ENCODE results near the gene CXCL12. TPM values are rescaled to one million over a fixed set of nuclear protein-coding genes. Genes with fewer than 3 reads are reported as not detected.

The CXCL12 gene
- total RNA-seq, result 74.3 TPM

DNA sequence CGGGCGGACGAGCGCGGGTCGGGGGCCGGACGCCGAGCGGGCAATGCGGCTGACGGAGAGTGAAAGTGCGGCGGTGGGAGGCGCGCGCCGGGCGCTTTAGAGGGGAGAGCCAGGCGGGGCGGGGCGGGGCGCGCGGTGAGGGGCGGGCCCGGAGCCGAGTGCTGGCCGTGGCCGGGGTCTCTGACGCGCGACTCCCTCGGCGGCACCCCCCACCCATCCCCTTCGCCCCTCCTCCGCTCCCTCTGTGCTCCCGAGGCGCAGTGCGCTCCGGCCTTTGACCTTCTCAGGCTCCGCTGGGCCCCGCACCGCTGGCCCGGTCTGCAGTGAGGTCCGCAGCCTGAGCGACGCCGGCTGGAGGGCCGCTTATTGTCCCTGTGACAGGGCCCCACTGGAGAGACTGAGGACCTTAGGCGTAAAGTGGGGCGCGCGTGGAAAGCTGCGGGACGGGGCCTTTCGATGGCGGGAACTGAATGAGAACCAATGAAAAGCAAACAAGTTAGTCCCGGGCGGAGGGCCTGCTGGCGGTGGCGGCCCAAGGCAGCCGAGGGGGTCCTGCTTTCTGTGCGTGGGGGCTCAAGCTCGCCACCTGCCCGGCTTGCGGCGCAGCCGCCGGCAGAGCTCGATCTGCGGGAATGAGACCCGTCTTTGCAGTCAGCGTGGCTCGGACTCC, at the start of gene CXCL12:
Gene CXCL12 (minus strand): TSS at position 72 of the 670 bp plus-strand sequence. CDS start 92 bp downstream, outside the sequence.
- no peak for DNase-seq (ENCODE audit: low spot score)

DNA sequence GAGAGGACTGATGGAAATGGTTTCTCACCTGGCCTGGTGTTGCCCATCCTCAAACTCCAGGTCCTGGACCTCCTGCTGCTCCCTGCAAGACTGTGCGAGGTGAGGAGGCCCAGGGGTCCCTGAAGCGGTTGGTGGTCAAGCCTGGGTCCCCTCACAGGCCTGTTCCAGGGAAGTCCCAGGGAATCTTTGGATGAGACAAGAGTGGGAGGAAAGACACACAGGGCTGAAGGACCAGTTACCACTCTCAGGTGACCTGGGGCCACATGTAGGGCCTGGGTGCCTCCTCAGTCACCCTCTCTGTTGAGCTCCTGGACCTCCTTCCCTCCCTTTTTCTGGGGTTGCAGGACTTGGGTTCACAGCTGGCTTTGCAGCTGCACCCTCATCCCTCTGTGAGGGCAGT, 42.6 kb upstream of the CXCL12 start:
- no peak for DNase-seq (ENCODE audit: low spot score)

DNA sequence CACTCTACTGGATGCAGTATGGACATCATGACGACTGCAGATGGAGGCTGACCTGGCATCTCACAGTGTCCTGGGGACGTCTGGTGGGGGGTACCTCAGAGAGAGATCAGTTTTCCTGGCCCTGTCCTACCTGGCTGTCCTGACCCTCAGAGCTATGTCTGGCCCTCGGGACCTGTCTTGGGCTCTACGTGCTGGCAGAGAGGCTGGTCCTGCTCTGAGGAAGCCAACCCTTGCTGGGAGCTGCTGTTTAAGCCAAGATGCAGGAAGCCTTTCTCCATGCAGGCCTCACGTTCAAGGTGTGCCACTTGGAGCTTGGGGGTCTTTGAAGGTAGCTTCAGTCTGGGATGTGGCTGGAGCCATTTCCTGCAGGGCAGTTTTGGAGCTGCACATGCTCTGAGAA, 42.1 kb upstream of the CXCL12 start:
- DNase-seq (ENCODE audit: low spot score), result no peak

DNA sequence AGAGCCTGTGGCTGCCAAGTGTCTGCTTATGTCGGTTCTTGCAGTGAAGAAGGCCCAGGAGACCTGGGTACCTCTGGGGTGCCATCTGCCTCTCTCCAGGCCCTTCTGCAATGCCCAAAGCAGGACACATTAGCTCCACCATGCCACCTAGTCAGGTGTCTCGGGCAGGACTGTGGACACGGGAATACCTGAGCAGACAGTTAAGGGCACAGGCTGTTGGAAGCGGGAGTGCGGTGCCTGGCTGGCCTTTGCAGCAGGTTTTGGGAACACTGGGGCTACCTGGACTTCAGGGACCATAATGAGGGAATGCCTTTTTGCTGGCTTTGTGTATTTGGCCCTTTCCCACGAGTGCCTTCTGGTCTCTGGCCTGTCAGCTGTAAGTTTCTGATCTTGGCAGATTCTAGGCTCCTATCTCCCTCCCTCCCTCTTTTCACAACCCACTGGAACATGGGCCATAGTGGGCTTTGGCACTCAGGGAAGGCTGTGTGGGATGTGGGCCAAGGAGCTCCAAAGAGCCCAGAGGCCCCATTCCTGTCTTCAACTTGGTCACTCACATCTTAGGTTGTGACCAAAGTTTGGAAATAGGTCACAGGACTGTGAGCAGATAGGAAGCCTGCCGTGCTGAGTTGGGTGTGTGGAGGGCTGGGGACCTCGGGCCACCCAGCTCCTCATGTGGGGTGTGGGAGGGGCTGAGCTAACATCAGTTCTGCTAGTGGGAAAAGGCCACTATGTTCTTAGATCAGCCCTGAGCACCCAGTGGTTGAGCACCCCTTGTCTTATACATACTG, 41.5 kb upstream of the CXCL12 start:
- DNase-seq (ENCODE audit: low spot score), result no peak

DNA sequence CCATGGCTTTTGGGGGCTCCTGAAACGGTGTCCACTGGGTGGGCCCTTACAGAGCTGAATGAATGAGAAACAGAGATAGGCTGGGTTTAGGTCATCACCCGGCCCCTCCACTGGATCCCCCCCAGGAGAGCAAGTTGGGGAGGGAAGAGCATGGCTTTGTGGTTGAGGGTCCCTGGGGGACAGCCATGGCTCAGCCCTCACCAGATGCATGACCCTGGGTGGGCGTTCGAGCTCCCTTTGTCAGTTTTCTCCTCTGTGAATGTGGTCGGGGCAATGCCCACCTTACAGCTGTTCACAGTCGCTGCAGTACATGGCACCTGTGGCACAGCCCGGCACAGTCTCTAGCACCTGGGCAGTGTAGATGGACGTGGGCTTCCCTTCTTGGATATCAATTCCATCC, 40.6 kb upstream of the CXCL12 start:
- no peak for DNase-seq (ENCODE audit: low spot score)

DNA sequence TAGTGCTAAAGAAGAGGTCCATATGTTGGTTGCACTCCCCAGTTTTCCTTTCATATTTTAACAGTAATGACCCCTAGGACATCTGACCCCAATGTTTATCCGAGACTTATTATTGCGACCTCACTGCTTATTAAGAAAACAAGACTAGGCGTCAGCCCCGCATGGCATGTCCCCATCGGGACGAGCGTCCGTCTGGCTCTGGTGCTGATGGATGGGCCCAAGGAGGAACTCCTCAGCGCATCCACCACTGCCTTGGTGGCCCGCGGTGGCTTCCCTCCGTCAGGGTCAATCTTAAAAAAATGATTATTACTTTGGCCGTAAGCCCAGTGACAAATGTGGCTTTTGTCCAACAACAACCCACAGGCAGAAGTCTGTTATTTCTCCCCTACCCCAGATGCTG, 40.1 kb upstream of the CXCL12 start:
- DNase-seq (ENCODE audit: low spot score), result no peak

DNA sequence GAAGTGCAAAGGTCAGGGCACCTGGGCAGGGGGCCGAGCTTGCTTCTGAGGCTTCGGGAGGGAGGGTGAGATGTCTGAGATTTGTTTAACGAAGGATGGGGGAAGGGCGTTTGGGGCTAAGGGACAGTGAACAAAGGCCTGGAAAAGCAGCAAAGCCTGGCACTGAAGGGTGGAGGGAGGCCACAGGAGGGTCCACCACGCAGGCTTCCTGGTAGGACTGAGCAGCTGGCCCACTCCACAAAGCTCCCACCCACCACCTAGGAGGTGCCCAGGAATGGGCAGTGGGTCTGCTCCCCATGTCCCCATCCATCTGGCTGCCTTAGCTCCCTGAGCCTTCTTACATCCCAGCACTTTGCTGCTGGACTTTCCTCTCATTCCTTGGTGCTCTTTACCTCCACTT, 39.4 kb upstream of the CXCL12 start:
- DNase-seq (ENCODE audit: low spot score), result no peak

DNA sequence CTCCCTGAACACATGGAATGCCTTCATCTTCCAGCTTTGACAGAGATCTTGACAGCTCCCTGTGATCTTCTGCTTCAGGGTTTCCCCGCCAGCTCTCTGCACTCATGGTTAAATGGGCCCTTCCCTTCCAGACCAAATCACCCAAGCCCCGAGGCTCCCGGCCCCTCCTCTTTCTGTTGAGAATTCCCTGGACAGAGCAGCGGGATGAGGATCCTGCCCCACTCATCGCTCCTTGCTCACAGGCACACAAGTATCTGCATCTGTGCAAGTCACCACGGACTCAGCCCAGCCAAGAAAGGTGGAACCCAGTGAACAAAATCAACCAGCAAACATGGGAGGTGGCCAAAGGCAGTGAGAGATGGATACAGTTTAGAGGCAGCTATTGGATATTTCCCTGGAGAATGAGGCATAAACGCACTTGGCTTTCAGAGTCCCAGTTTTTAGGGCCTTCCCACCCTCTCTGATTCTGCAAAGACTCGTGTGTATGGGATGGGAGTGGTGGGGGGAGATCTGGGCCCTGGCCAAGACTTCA, 37.7 kb upstream of the CXCL12 start:
- DNase-seq (ENCODE audit: low spot score), result no peak

DNA sequence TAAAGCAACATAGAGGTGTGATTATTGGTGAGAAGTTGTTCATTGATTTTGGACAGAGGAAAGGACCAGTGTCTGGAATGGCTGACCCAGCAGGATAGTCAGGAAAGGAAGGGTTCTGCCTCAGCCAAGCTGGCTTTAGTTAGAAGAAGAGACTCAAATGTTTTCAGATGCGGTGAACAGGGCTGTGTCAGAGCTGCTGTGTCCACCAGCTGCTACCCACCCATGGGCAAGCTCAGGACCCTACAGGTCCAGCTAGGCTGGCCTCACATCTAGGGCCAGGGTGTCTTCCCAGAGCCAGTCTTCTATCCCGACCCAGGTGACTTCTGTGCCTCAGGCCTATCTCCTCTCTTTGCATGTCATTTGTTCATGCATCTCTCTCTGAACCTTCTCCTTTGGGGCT, 37.3 kb upstream of the CXCL12 start:
- no peak for DNase-seq (ENCODE audit: low spot score)

DNA sequence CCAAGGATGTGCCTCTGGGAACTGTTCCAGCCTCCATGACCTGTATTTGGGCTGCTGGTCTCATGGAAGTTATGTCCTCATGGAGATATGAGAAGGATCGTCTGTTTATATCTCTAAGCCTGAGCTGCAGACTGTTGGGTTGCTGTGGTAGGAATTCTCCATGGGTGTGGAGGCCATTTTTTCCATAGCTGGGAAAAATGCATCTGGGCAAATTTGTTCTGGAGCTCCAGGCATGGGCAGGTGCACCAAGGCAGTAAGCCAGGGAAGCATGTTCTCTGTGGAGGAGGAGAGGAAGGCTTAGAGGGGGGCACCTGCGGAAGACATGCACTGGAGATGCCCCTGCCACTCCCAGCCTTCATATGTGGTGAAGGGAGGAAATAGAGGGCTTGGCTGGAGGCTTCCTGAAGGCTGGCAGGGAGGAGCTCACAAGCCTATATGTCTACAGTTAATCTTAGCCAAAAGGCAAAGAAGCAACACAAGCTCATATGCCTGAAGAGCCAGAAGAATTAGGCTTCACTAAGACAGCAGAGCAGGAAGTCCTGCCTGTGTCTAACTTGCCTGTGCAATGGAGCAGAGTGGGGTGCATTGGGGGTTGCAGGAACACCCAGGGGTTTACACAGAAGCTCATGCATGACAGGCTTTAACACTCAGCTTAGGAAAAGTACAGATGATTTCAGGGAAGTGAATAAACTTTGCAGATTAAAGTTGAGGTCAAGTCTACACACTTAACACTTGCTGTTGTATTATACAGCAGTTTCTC, 35.1 kb upstream of the CXCL12 start:
- no peak for DNase-seq (ENCODE audit: low spot score)

DNA sequence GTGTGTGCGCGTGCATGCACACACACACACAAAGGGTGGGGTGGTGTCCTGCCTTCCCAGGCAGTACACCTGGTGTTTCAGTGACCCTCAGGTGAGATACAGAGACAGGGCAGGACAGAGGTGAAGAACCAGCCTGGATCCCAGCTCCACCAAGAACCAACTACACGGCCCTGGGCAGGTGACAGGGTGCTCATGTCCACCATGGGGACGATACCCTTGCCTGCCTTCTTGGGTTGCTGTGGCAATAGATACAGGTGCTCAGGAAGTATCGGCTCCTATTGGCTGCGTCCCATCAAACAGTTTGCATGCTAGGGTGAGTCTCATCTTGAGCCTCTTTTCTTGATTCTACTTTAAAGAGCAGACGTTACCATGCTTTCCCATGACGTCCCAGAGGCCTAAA, 33.7 kb upstream of the CXCL12 start:
- no peak for DNase-seq (ENCODE audit: low spot score)

DNA sequence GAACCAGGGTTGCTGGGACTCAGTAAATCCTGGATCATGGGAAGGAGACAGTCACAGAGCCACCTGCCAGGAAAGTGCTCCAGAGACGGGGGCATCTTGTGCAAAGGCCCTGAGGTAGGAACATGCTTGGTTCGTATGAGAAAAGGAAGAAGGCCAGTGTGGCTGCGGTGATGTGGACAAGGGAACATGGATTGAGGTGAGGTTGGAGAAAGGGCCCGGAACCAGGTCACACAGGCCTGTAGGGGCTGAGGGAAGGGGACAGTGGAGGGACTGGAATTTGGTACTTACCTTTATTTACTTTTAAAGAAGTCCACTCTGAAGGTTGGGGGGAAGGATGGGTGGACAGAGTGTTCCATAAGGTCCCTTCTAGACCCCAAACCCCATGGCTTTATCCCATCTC, 32.9 kb upstream of the CXCL12 start:
- DNase-seq (ENCODE audit: low spot score), result no peak

DNA sequence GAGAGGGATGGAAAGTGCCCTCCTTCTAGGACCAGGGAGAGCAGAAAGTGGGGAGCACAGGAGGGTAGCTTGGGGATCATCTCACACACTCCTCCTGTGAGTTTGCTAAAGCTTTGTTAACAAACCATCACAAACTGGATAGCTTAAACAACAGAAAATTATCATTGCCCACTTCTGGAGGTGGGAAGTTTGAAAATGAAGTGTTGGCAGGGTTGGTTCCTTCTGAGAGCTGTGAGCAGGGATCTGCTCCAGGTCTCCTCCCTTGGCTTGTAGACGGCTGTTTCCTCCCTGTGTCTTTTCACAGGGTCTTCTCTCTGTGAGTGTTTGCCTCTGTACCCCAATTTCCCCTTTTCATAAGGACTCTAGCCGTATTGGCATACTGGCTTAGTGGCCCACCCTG, 32.0 kb upstream of the CXCL12 start:
- DNase-seq (ENCODE audit: low spot score), result no peak

DNA sequence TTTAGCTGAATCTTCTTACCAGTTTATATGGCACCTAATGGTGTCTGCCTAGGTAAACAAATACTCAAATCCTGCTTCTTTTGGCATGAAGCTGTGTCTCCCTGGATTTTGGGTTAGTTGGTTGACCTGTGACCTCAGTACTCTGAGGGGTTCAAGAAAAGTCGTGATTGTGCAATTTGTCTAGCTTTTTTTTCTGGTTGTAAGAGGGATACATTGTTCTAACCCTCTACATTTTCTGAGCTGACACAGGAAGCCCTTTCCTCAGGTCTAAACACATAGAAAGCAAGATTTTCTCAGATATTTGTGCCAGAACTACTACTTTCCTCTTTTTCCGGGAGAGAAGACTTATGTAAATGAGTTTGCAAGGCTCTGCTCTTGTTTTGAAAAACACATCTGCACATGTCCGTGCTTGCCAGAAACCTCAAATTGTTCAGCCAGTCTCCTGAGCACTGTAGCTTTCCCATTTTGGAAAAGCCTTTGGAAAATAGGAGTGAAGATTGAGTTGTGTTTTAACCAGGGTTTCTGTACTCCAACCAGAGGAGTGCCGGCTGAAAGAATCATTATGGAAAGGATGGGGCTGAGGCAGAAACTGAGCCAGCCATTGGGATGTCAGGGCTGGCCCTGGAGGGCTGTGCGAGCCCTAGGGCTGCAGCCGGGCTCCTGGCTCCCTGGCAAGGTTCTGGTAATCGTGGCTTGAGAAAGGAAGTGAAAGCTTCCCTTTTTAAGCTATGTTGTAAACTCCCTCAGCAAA, 31.3 kb upstream of the CXCL12 start:
- no peak for DNase-seq (ENCODE audit: low spot score)

DNA sequence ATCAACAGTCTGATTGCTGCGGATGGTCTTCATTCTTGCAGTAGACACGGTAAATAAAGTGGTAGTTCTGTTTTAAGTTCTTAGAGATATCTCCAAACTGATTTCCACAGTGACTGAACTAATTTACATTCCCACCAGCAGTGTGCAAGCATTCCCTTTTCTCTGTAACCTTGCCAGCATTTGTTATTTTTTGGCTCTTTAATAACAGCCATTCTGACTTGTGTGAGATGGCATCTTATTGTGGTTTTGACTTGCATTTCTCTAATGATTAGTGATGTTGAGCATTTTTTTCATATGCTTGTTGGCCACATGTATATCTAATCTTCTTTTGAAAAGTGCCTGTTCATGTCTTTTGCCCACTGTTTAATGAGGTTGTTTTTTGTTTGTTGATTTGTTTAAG, 30.2 kb upstream of the CXCL12 start:
- no peak for DNase-seq (ENCODE audit: low spot score)

DNA sequence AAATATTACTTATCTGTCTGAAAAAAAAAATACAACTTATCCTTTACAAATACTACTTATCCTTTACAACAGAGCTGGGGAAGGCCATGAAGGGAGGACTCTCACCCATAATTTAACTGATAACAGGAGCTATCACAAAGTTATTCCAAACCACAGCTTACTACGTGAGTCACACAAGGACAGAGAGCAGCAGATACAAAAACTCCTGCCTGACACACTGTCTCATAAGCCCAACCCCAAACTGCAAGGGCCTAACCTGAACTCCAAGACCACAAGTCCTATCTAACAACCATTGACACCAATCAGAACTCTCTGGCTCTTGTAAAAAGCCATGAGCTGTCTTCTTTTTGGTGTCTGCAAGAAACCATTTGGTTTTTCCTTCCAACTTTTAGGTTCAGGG, 28.5 kb upstream of the CXCL12 start:
- no peak for DNase-seq (ENCODE audit: low spot score)

DNA sequence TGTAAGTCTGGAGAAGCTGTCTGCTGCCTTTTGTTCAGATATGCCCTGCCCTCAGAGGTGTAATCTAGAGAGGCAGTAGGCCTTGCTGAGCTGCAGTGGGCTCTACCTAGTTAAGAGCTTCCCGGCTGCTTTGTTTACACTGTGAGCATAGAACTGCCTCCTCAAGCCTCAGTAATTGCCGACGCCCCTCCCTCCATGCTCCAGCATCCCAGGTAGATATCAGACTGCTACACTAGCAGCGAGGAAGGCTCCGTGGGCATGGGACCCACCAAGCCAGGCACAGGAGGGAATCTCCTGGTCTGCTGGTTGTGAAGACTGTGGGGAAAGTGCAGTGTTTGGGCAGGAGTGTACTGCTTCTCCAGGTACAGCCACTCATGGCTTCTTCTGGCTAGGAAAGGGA, 26.4 kb upstream of the CXCL12 start:
- no peak for DNase-seq (ENCODE audit: low spot score)

DNA sequence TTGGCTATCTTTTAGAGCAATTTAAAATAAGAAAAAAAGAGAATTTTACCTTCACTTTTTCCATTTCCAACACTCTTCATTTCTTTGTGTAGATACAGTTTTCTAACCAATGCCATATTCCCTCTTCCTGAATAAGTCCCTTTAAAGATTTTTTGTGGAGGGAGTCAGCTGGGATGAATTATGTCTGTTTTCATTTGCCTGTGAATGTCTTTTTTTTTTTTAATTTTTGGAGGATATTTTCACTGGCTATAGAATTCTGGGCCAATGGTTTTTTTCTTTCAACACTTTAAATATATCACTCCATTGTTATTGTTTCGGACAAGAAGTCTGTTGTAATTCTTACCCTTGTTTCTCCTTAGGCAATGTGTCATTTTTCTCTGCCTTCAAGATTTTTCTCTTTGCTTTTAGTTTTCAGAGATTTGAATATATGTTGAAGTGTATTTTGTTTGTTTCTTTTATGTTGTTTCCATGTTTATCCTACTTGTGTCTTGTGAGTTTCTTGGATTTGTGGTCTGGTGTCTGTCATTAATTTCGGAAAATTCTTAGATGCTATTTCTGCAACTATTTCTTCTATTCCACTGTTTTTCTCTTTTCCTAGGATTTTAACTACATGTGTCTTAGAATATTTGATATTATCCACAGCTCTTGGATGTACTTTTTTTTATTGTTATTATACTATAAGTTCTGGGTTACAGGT, 20.0 kb upstream of the CXCL12 start:
- DNase-seq (ENCODE audit: low spot score), result no peak

DNA sequence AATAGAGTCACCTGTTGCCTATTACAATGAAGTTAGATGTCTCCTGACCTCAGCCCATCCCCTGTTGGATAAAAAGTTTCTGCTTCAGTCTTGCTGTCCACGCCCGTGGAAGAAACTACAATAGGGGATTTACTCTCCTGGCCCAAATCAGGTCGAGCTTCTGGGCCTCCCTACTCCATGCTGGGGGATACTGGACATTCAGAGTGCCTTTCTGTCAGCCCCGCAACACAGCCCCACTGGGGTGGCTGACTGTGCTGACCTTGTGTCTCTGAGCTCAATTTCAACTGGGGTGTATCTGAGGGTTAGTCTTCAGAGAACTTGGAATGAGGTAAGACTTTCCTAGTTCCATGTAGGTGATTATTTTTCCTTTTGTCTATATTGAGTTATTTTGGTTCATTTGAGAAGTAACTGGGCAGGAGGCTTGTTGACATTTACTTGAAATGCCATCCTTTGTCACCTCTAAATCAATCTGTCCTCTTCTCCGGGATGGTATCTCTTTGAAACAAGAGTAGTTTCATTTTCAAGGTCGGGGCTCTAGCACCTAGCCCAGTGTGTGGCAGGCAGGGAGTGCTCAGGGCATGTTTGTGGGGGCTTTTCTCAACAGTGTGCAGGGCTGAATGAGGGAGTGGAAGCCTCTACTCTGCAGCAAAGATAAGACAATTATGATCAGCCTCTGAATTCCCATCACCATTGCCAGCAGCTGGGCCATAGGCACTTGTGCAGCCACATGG, 17.7 kb upstream of the CXCL12 start:
- DNase-seq (ENCODE audit: low spot score), result no peak

DNA sequence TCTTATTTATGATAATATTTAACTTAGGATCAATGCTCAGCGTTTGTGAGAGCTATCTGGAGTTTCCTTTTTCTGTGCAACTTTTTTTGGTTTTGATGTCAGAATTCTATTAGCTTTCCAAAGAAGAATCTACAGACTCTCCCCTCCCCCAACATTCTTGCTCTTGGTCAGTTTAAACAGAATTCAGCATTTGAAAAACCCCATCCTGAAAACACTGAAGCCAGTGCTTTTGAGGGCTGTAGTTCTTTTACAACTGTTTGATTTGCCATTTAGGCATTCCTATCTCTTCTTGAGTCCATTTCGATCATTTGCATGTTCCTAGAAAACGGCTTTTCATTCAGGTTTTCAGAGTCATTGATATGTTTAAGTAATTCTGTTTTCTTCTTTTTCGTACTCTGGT, 15.6 kb upstream of the CXCL12 start:
- DNase-seq (ENCODE audit: low spot score), result no peak
